ENCODE data around the gene ABCA13.

ABCA13 gene

DNA sequence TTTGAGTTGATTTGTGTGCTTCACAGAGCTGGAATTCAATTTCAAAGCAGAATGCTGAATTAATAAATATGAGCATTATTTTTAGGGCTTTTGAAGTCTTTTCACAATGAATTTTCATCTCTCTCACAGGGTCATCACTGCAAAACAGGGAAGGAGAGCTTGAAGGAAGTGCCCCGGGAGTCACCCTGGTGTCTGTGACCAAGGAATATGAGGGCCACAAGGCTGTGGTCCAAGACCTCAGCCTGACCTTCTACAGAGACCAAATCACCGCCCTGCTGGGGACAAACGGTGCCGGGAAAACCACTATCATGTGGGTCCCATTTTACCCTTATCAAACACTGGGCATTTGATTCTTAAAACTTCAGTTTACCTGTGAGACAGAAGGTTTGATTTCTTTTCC lies 217.7 kb downstream of the ABCA13 start:
- DNase-seq, result no peak

DNA sequence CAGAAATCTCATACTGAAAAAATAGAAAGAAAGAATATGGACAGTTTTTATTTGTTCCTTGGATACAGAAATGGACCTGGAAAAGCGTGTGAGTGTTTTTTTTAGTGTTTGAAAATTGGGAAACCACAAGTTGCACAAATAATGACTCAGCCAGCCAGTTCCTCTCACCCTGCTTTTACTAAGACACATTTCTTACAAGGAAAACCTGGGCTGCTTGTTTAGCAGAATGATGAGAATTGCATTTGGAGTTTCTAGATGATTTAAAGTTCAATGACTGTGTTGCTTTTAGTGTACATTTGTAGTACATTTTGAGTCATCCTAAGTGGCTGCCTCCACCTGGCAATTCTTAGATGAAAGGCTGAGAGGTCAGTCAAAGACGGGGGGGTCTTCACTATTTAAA lies 218.7 kb downstream of the ABCA13 start:
- no peak for DNase-seq

DNA sequence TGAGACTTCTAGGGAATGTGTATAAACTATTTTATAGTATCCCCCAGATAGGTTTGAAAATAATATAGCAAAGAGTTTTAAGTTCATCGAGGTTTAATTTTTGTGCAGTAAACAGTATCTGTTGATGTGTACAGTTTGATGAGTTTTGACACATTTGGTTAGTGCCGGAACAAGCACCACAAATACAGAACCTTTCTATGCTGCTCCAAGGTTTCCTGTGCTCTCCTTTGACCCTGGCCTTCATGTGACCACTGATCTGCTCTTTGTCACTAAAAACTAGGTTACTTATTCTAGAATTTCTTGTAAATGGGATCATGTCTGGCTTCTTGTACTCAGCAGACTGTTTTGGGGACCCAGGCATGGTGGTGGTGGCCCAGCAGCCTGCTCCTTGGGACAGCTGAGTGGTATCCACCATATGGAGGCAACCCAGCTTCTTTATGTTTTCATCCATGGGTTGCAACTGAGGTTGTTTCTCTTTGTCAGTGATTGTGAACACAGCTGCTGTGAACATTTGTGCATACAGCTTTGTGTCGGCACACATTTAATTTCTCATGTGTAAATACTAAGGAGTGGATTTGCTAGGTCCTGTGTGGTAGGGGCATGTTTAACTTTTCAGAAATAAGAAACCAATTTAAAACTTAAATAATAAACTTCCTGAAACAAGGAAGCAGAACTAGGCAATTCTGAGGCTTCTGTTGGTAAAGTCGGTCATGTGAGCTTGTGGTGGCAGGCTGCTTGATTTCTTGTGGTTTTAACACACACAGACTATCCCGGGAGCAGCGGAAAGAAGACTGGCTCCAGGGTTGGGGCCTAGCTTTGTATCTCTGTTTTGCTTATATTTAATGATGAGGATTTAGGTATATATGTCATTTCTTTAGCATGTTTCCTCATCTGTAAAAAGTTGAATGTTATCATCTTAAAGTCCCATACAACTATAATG lies 219.4 kb downstream of the ABCA13 start:
- no peak for DNase-seq

DNA sequence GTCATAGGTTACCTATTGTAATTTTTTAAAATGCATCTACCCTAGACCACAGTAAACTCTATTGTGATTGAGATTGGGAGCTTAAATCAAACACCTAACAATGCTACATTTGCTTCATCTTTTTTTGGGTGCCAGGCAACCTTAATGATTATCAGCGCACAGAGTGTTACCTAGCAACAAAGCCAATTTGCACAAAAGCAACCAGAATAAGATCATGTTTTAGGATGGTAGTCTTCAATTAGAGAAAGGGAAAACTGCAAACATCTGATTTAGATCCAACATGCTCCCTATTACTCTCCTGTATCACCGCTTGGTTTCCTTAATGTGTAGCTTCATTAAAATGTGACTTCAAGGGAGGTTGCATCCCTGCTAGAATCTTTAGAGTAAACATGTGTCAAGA lies 226.9 kb downstream of the ABCA13 start:
- no peak for DNase-seq

DNA sequence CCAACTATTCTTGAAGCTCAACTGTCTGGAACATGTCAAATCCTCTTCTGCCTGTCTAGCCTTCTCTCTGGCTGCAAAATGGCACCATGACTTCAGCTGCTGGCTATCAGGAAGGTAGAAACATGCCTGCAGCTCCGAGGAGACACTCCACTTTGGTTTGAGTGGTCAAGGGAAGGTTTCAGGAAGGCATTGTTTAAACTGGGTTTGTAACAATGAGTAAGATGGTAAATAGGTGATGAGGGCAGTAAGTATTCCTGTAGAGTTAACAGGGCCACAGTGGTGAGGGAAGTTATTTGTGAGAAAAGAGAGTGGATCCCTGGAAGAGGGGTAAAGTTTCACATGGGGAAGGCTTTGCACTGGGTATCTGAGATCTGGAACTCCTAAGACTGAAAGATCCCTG lies 231.5 kb downstream of the ABCA13 start:
- no peak for DNase-seq

DNA sequence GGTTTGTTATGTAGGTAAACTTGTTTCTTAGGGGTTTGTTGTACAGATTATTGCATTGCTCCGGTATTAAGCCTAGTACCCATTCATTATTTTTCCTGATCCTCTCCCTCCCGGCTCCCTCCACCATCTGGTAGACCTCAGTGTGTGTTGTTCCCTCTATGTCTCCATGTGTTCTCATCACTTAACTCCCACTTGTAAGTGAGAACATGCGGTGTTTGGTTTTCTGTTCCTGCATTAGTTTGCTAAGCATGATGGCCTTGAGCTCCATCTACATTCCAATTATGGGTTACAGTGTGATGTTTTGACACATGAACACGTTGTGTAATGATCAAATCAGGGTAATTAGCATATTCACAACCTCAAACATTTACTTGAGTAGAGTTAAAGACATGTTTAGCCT lies 237.5 kb downstream of the ABCA13 start:
- DNase-seq, result no peak

DNA sequence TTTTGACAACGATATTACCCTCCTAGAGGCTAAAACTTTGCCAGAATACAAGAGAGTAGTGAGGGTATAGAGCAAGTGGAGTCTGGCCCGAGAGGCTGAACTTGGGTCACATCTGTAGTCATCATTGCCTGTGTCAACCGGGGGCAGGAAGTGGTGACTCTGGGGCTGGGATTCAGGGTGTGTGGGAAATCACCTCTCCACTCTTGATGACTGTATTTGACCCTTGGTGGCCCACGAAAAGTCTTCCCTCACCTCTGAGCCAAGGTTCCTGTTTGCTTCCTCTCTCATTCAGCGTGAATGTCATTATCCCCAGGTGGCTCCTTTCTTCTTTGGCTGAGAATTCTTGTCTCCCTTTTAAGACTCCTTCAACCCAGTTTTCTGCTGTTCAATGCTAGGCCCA lies 240.4 kb downstream of the ABCA13 start:
- DNase-seq, result no peak

DNA sequence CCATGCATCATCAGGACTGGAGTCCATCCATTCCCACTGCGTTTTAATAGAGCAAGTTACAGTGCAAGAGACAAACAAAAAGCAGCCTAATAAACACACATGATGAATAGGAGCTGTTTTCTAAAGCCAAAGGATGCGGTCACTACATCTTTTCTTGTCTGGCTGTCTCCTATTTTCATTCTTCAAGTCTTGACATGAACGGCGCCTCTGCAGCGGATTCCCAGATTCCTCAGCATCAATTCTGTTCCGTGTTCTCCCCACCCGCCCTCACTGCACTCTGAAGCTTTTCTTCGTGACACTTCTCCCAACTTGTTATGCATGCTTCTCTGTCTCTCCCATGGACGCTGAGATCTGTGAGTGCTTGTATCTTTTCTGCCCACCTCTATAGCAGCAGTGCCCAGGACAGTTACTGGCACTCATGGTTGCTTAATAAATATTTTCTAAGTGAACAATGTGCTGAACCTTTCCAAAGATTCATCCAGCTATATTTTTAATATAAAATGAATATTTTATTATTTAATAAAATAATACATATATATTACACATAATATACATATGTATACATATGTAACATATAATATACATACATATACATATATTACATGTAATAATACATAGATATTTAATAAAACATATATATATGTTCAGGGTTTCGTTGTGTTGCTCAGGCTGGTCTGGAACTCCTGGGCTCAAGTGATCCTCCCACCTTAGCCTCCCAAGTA lies 242.9 kb downstream of the ABCA13 start:
- DNase-seq, result no peak

DNA sequence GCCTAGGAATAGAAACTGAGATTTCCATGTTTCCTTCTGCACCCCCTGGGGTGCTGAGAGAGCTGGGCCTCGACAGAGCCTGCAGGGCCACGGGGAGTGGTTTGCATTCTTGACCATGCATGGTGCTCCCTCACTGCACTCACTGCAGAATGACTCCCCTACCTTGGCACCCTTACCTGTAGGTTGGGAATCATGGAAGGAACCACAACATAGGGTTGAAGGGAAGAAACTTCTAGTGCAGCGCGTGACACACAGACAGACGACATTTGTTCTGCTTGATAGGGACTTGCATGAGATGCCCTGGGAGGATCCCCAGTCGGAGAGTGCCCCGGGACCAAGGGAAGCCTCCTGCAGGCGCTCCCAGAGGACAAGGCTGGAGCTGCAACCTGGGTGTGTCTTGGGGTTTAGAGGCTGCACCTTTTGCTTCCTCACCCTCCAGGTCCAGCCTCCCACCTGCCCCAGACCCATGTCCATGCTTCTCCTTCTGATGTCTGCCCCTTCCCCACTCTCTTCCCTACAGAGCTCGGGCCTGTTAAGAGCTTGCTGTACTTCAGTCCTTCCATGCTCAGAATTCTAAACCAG lies 245.2 kb downstream of the ABCA13 start:
- no peak for DNase-seq

DNA sequence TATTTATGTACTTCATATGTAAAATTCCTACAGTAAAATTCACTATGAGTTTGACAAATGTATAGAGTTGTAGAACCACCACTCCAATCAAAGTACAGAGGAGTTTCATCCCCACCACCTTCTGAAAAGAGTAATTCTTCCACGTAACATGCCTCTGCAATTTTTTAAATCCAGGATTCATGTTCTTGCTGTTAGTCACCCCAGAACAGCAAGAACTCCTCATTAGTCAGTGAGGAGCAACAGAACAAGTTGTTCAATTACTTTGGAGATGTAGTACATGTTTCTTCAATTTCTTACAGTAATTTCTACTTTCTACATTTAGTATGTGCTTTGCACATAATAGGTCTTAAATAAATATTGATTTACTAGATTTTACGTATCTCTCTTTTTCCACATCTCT lies 248.1 kb downstream of the ABCA13 start:
- DNase-seq, result no peak

DNA sequence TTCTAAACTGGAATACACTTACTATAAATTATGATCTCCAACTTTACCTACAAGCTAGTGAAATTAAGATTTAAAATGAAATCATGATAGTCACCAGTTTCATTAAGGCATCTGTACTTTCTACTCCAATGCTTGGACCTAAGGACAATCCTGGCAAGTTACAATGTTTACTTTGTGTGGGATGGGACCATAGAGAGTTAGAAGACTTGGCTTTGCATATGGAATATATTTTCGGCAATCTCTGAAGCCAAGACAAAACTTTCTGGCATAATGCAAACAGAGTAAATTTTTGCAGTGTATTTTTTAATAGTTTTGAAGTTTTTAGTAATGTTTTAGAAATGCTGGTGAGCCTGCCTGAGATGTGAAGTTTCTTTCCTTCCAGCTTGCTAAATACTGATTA lies 248.9 kb downstream of the ABCA13 start:
- no peak for DNase-seq

DNA sequence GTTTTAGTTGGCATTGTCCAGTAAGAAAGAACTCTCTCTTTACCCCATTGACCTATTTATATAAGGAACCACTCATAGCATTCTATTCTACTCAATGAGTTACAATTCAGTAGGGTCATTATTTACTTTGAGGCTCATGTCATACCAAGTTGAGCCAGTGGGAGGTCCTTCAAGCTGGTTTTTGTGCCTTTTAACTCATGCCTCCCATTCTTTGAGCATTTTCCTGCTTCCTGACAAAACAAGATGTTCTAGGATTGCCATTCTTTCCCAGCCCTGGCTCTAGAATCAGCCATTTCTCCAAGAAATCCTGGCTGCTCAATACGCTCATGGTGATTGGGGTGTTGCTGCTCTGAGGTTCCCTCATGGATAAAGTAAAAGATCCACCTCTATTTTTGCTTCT lies 250.1 kb downstream of the ABCA13 start:
- no peak for DNase-seq

DNA sequence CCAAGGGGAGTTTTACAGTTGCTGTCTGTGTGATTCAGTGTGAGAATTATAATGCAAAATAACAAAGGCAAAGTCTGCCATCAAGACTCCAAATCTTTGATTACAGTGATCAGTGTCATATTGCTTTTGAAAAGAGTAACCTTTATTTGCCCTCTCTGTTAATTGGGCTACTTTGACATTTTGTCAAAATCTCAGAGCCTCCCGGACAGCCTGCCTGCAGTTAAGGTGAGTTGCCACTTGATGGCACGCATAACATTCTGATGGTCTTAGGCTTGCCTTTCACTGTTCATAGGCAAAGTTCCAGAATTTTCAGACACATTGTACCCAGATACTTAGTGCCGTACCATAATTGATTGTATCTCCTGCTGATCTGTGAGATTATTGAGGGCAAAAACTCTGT lies 253.5 kb downstream of the ABCA13 start:
- no peak for DNase-seq

DNA sequence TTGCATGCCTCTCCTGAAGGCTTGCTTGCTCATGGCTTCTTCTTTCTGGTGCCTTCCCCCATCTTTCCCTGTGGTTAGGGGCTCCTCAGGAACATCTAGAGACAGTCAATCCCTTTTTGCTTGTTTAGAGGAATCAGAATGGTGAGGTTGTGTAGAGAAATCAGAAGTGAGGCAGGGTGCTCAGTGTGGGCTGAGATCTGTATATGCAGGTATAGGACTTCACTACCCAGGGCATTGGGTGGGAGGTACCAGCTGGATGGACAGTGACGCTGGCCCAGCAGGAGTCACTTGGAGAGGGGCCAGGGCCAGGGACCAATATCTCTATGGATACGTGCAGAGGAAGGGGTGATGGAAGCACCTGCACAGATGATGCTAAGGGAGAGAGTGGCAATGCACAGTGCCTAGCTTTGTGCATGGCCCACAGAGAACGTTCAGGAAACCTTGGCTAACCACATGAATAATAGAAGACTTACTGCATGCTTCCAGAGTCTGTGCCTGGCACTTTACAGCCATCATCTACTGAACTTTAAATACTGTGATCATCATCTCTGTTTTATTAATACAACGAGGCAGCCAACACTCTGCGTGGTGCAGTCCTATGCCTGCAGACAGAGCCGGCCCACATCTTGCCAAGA lies 255.2 kb downstream of the ABCA13 start:
- no peak for DNase-seq

DNA sequence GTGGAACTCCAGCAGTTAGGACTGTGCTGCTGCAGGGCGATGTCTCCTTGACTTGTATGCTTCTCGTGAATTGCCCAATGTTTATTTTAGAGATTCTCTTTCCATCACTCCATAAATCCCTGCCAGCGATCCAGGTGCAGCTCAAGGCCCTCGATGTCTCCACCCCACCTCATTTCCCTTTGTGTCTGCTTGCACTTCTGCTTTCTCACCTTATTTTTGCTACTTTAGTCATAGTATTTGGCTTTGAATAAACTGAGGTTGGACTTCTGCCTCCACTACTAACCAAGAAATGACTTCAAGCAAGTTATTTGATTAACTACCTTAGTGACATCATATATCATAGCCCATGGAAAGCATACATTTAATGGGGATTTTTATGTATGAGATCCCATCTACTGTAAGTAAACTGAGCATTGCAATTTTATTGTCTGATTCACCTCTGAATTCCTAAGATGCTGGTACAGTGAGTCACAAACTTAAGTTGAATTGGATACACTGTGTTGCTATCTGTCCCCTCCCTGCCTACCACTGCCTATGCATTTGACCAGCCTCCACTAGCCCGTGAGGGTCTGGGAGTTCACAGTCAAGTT lies 255.8 kb downstream of the ABCA13 start:
- no peak for DNase-seq

DNA sequence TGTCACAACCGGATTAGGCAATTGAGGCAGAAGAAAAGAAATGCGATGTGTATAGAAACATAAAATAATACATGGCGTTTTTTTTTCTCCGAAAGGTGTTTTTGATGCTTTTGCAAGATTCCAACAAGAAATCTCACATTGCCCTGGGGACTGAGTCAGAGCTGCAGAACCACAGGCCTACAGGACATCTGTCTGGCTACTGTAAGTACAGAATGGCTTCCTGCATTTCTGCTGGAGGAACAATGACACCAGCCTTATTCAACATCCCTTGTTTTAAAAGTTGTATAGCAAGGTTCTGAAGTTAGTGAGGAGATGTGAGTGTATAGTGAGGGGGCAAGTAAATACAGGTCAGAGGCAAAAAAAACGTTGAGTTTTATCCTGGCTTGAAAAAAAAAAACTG lies 256.4 kb downstream of the ABCA13 start:
- DNase-seq, result no peak

DNA sequence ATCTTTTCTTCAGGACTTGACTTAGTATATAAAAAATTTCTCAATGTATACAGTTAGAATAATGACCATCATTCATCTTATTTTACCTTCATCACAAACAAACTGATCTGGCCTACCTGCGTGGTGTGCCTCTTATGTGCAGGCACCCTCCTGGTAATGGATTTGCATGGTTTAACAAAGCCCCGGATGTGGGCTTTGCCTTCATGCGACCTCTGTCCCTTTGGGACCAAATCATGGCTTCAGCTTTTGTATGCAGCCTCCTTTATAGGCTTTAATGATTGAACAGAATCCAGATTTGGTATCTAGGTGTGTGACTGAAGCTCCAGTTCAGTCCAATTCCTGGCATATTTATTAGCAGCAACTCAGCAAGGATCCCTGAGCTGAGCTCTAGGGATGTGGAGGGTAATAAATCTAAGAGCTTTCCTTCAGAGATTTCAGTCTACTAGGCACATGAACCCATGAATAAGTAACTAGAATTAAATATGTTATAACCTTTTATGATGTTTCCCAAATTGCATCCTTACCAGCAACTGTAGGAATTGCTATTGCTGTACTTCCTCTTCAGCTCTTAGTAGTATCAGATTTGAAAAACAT lies 256.9 kb downstream of the ABCA13 start:
- no peak for DNase-seq

DNA sequence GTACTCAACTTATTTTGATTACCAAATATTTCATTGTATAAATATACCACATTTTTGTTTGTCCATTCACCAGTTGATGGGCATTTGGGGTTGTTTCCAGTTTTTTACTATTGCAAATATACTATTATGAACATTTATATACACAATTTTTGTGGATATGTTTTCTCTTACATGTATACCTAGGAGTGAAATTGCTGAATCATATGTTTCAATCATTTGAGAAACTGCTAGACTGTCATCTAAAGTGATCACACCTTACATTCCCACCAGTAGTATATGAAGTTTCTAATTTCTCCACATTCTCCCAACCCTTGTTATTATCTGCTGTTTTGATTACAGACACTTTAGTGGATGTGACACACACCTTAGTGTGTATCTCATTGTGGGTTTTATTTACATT lies 257.9 kb downstream of the ABCA13 start:
- DNase-seq, result no peak

DNA sequence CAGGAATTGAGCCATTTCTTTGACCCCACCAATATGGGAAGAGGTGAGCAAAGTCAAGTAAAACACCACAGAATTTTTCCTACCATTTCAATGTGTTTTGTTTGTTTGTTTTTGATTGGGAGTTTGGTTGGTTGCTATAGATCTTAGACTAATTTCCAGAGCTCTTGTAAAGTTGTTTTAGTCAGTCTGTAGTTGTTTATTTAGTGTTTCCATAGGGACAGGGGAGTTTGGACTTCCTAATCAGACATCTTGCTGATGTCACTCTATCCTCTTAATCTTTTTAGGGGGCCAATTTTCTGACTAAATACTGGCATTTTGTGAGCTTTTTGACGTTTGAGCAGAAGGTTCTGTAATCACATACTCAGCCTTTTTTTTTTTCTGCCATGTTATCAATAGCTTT lies 266.9 kb downstream of the ABCA13 start:
- DNase-seq, result no peak

DNA sequence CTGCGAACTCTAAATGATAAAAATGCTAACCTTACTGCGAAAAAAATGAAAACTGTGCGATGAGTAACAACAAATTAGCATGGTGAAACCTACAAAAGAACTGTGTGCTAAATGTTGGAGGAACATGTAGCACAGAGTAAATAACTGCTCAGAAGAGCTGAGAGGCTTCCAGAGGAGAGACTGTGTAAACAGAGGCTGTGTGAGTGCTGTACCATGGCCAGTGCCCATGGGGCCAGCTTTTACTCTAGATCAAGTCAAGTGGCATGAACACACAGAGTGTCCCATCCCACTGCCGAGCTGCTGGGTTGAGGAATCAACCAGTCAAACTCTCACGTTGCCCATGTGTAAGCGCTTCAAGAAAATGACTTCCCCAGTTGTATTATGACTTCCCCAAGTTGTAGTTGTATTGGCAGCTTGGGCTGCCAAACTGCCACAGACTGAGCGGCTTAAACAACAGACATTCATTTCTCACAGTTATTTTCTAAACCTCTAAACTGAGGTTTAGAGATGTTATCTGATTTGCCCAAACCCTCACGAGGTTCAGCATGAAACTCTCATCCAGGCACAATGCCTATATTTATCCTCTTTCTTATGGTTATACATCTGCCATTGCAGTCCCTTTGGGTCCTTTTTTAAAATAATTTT lies 270.7 kb downstream of the ABCA13 start:
- no peak for DNase-seq

DNA sequence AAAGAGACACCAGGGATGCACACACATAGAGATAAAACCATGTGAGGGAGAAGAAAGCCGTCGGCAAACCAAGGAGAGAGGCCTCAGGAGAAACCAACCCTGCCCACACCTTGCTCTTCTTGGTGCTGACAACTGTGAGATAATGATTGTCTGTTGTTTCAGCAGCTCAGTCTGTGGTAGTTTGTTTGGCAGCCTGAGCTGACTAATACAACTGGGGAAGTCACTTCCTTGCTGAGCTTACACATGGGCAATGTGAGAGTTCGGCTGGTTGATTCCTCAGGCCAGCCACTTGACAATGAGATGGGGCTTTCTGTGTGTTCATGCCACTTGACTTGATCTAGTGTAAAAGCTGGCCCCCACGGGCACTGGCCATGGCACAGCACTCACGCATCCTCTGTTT lies 271.8 kb downstream of the ABCA13 start:
- DNase-seq, result no peak

DNA sequence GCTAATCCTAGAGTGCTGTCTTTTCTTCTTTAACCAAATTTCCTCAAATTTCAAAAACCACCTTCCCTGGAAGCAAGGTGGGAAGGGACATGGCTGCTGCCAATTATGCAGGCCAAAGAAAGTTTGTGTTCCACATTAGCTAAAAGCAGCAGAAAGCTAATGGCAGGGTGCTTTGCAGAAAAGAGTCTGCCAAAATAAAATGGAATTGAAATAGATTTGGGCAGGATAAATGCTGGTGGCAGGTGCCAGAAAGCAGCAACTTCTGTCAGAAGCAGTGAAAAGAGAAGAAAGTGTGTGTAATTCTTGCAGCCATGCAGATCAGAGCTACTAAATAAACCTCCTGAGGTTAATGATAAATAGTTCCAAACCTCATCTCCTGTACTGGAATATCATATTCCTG lies 275.5 kb downstream of the ABCA13 start:
- DNase-seq, result no peak

Measured in activated CD8-positive, alpha-beta memory T cell treated with anti-CD3 and anti-CD28 coated beads, Interleukin-2, amount 50 U/mL, for 4 hours (primary cell).